Measurements from ENCODE around the gene FAM170B.

Gene FAM170B

DNA sequence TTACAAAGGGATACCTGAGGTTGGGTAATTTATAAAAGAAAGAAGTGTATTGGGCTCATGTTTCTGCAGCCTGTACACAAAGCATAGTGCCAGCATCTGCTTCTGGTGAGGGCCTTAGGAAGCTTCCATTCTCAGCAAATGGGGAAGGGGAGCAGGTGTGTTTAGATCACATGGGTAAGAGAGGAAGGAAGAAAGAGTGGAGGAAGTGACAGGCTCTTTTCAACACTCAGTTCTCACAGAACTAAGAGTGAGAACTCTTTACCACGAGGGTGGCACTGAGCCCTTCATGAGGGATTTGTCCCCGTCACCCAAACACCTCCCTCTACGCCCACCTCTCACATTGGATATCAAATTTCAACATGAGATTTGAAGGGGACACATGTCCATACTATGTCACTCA lies 506 bp upstream of the FAM170B start:
- Histone ChIP-seq H3F3A (ENCODE audit: control insufficient read depth, insufficient read depth) (no peaks in the 10 kb centered on the region), H3K4me2 (ENCODE audit: low read length) (peak overlapping the region; percentile 31; the same call in 1 of the 2 replicates), H3K79me2 (ENCODE audit: control insufficient read depth, low read length) (no peaks in the 10 kb centered on the region)

DNA sequence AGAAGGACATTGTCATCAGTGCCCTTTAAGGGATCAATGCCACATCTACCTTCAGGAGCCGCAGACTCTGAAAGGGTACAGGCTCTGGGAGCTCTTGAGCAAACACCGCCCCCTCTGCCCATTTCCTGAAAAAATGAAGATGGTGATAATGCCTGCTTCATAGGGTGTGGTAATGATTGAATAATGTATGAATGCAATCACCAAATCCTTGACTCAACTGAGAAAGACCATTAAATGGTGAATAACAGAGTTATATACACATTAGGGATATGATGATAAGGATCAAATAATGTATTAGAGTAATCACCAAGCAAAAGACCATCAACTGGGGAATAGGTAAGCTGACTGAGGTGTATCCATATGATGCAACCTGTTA lies 1.5 kb downstream of the FAM170B start:
- Histone ChIP-seq H3K9me3 (ENCODE audit: control insufficient read depth, insufficient read depth, low read length) (peaks cover 12% of the 10 kb centered on the region; the same call in 1 of the 2 replicates), H3K36me3 (ENCODE audit: control insufficient read depth, low read length) (no peaks in the 10 kb centered on the region), H3K4me1 (ENCODE audit: control insufficient read depth, low read length) (peaks cover 28% of the 10 kb centered on the region), H3K4me3 (ENCODE audit: low read length) (no peak overlapping the region), H3F3A (ENCODE audit: control insufficient read depth, insufficient read depth) (no peaks in the 10 kb centered on the region), H3K27me3 (ENCODE audit: control insufficient read depth, low read length) (no peaks in the 10 kb centered on the region), H3K9me2 (replicated peaks; ENCODE audit: control insufficient read depth, low read length) (no peaks in the 10 kb centered on the region), H3K27ac (ENCODE audit: low read depth, low read length) (no peak overlapping the region), H4K20me1 (ENCODE audit: control insufficient read depth, insufficient read depth, low read depth, low read length) (no peaks in the 10 kb centered on the region), H3K79me2 (ENCODE audit: control insufficient read depth, low read length) (no peaks in the 10 kb centered on the region), H3K4me2 (ENCODE audit: low read length) (no peak overlapping the region)
- TF ChIP-seq EZH2phosphoT487 (IDR thresholded peaks at IDR 0.05; ENCODE audit: borderline replicate concordance, low read length), result no peak
- TF ChIP-seq CTCF (IDR thresholded peaks at IDR 0.05; ENCODE audit: low read depth, low read length, poor library complexity, severe bottlenecking), result no peak

More for the DNA sequence above, 506 bp upstream of the FAM170B start:
- Histone ChIP-seq H3K9me3 (ENCODE audit: control insufficient read depth, insufficient read depth, low read length) (peaks cover 12% of the 10 kb centered on the region; the same call in 1 of the 2 replicates), H3K27me3 (ENCODE audit: control insufficient read depth, low read length) (no peaks in the 10 kb centered on the region), H3K9me2 (replicated peaks; ENCODE audit: control insufficient read depth, low read length) (no peaks in the 10 kb centered on the region), H3K4me3 (ENCODE audit: low read length) (no peak overlapping the region), H3K27ac (ENCODE audit: low read depth, low read length) (no peak overlapping the region), H3K4me1 (ENCODE audit: control insufficient read depth, low read length) (peaks cover 28% of the 10 kb centered on the region), H4K20me1 (ENCODE audit: control insufficient read depth, insufficient read depth, low read depth, low read length) (no peaks in the 10 kb centered on the region), H3K36me3 (ENCODE audit: control insufficient read depth, low read length) (no peaks in the 10 kb centered on the region)
- TF ChIP-seq EZH2phosphoT487 (IDR thresholded peaks at IDR 0.05; ENCODE audit: borderline replicate concordance, low read length) (no peak), CTCF (IDR thresholded peaks at IDR 0.05; ENCODE audit: low read depth, low read length, poor library complexity, severe bottlenecking) (no peak)

DNA sequence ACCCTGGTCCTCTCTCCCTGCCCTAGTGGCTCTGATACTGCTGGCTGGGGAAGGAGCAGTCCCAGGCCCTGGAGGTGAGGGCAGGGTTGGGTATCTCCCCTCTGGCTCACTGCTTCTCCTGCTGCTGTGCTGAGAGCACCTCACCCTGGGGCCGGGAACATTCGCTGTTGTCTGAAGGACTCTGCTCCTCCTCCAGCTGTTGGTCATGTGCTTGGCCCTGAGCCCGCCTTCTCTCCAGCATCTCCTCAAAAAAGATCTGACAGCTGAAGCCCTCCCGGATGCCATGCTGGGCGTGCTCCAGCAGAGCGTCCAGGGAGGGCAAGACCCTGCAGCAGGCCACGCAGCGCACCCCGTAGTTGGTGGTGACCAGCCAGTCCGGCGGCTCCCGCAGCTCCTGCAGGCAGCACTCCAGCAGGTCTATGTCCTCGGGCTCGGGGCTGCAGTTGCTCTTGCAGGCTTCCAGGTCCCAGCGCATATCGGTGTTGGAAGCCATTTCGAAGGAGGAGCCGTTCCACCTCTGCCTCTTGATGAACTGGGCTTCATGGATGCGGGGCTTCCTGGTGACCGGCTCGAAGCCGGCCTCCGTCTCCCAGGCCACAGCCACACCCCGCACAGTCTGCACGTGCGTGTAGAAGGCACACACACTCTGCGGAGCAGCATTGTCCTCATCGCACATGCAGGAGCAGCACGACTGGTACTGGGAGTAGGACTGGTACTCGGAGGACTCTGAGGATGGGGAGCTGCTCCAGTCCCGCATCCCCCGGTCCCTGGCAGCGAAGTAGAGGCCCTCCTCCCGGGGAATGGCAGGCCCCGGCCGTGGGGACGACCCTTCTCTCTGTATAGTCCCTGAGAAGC lies 2.1 kb downstream of the FAM170B start:
- no peak overlapping the region for H3K4me3 ChIP-seq (ENCODE audit: low read length)
- no peak overlapping the region for H3K4me2 ChIP-seq (ENCODE audit: low read length)
- peaks cover 28% of the 10 kb centered on the region for H3K4me1 ChIP-seq (ENCODE audit: control insufficient read depth, low read length)
- H3K27me3 ChIP-seq (ENCODE audit: control insufficient read depth, low read length), result no peaks in the 10 kb centered on the region
- peaks cover 6% of the 10 kb centered on the region; the same call in 1 of the 2 replicates for H3K9me3 ChIP-seq (ENCODE audit: control insufficient read depth, insufficient read depth, low read length)
- H3K27ac ChIP-seq (ENCODE audit: low read depth, low read length), result no peak overlapping the region
- H3K36me3 ChIP-seq (ENCODE audit: control insufficient read depth, low read length), result no peaks in the 10 kb centered on the region
- no peaks in the 10 kb centered on the region for H3F3A ChIP-seq (ENCODE audit: control insufficient read depth, insufficient read depth)
- H3K79me2 ChIP-seq (ENCODE audit: control insufficient read depth, low read length), result no peaks in the 10 kb centered on the region
- TF ChIP-seq EZH2phosphoT487 (IDR thresholded peaks at IDR 0.05; ENCODE audit: borderline replicate concordance, low read length) (no peak), CTCF (IDR thresholded peaks at IDR 0.05; ENCODE audit: low read depth, low read length, poor library complexity, severe bottlenecking) (no peak)
- no peaks in the 10 kb centered on the region for H4K20me1 ChIP-seq (ENCODE audit: control insufficient read depth, insufficient read depth, low read depth, low read length)
- no peaks in the 10 kb centered on the region for H3K9me2 ChIP-seq (replicated peaks; ENCODE audit: control insufficient read depth, low read length)
